Measurements from ENCODE around the gene BRD3.

Gene BRD3

DNA sequence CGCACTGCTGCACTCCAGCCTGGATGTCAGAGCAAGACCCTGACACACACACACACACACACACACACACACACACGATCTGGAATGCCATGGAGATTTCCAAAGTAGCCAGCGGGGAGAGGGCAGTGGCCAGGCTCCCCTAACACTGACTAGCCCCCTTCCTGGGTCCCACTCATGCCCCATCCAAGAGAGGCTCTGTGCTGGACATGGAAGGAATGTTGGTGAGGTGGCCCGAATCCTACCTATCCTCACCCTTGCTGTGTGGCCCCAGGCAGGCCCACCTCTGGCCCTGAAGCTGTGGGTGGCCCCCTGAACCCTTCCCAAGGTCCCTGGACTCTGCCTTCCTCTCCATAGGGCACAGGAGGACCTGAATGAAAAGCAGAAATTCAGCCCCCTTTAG lies 7.3 kb downstream of the BRD3 start:
- Mint-ChIP-seq H3K27me3 (ENCODE audit: low read depth) (no peaks in the 10 kb centered on the region), H3K4me3 (peak overlapping the region in 2 of 3 experiments; percentile 21 to 53), H3K9me3 (no peaks in the 10 kb centered on the region), H3K27ac (peak overlapping the region in 2 of 3 experiments; percentile 56 to 60), H3K4me1 (peaks cover 64% of the 10 kb centered on the region), H3K36me3 (ENCODE audit: low read depth) (no peaks in the 10 kb centered on the region)
- TF ChIP-seq, protein P1, sequence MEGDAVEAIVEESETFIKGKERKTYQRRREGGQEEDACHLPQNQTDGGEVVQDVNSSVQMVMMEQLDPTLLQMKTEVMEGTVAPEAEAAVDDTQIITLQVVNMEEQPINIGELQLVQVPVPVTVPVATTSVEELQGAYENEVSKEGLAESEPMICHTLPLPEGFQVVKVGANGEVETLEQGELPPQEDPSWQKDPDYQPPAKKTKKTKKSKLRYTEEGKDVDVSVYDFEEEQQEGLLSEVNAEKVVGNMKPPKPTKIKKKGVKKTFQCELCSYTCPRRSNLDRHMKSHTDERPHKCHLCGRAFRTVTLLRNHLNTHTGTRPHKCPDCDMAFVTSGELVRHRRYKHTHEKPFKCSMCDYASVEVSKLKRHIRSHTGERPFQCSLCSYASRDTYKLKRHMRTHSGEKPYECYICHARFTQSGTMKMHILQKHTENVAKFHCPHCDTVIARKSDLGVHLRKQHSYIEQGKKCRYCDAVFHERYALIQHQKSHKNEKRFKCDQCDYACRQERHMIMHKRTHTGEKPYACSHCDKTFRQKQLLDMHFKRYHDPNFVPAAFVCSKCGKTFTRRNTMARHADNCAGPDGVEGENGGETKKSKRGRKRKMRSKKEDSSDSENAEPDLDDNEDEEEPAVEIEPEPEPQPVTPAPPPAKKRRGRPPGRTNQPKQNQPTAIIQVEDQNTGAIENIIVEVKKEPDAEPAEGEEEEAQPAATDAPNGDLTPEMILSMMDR (IDR thresholded peaks at IDR 0.05; ENCODE audit: unreplicated experiment in 3 of 3), result no peak

- Mint-ChIP-seq H3K9me3 (no peaks in the 10 kb centered on the region), H3K4me3 (peak overlapping the region in 1 of 3 experiments; percentile 30), H3K36me3 (ENCODE audit: low read depth) (no peaks in the 10 kb centered on the region), H3K27me3 (ENCODE audit: low read depth) (no peaks in the 10 kb centered on the region), H3K4me1 (peaks cover 62% of the 10 kb centered on the region), H3K27ac (peak overlapping the region in 1 of 3 experiments; percentile 56)
- TF ChIP-seq, protein P1 (IDR thresholded peaks at IDR 0.05; ENCODE audit: unreplicated experiment in 3 of 3), result no peak
These were observed 8.0 kb downstream of the BRD3 start for GRCh38 chr9:134059661-134060395.

- TF ChIP-seq, protein P1 (IDR thresholded peaks at IDR 0.05; ENCODE audit: unreplicated experiment in 3 of 3), result no peak
- Mint-ChIP-seq H3K36me3 (ENCODE audit: low read depth) (no peaks in the 10 kb centered on the region), H3K27ac (peak overlapping the region in 2 of 3 experiments; percentile 25 to 44), H3K4me3 (no peak overlapping the region), H3K4me1 (peaks cover 62% of the 10 kb centered on the region), H3K9me3 (no peaks in the 10 kb centered on the region), H3K27me3 (ENCODE audit: low read depth) (no peaks in the 10 kb centered on the region)
These were observed 8.6 kb downstream of the BRD3 start for GRCh38 chr9:134059188-134059641.

DNA sequence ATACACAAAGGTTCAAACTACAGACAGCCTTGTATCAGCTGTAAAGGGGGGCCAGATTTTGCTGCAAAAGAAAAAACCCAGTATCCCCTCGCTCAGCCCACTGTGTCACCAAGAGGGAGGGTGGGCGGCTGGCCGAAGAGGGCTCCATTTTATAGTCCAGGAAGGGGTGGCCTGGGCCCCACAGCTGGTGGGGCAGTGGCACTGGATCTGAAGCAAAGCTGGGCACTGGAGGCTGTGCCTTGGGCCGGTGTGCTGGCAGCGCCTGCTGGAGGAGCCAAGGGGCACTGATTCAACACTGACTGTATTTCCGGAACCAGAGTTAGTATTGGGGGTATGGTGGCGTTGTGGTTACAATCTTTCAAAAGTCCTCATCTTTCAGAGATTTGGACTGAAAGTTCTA lies 9.1 kb downstream of the BRD3 start:
- H3K9me3 Mint-ChIP-seq, result no peaks in the 10 kb centered on the region
- no peaks in the 10 kb centered on the region for H3K36me3 Mint-ChIP-seq (ENCODE audit: low read depth)
- H3K4me1 Mint-ChIP-seq, result peaks cover 60% of the 10 kb centered on the region
- no peaks in the 10 kb centered on the region for H3K27me3 Mint-ChIP-seq (ENCODE audit: low read depth)
- TF ChIP-seq, protein P1 (IDR thresholded peaks at IDR 0.05; ENCODE audit: unreplicated experiment in 3 of 3), result no peak
- H3K4me3 Mint-ChIP-seq, result peak overlapping the region in 2 of 3 experiments; percentile 16 to 53
- peak overlapping the region; percentile 29 to 63 (median 44) for H3K27ac Mint-ChIP-seq

GRCh38 chr9:134057751-134058701 lies 9.8 kb downstream of the BRD3 start:
- H3K9me3 Mint-ChIP-seq, result no peaks in the 10 kb centered on the region
- no peaks in the 10 kb centered on the region for H3K36me3 Mint-ChIP-seq (ENCODE audit: low read depth)
- peak overlapping the region in 1 of 3 experiments; percentile 24 for H3K4me3 Mint-ChIP-seq
- TF ChIP-seq, protein P1 (IDR thresholded peaks at IDR 0.05; ENCODE audit: unreplicated experiment in 3 of 3), result no peak
- peaks cover 53% of the 10 kb centered on the region for H3K4me1 Mint-ChIP-seq
- H3K27ac Mint-ChIP-seq, result peak overlapping the region; percentile 33 to 63 (median 44)
- H3K27me3 Mint-ChIP-seq (ENCODE audit: low read depth), result no peaks in the 10 kb centered on the region

Data from nephron (organoid).